HEK293 (cell line): ENCODE results near the gene CORT.

Experiments
- BCL11A ChIP-seq: fragments of 450-650 bp; formaldehyde crosslinking; IDR thresholded peaks from 2 replicates; pipeline ENCODE4 v1.5.1; 2016; ENCODE audit warnings: low read depth, missing biosample characterization, missing genetic modification characterization
- BCL11B ChIP-seq: fragments of 450-650 bp; formaldehyde crosslinking; IDR thresholded peaks from 2 replicates; pipeline ENCODE4 v1.5.1; 2016; ENCODE audit warnings: low read depth, missing biosample characterization, missing genetic modification characterization
- HOXA7 ChIP-seq: sonication (generic); formaldehyde crosslinking; IDR thresholded peaks from 2 replicates; pipeline ENCODE4 v1.8.1; 2022; ENCODE audit warnings: missing genetic modification reagents, borderline replicate concordance
- PRDM10 ChIP-seq: fragments of 450-650 bp; formaldehyde crosslinking; IDR thresholded peaks from 2 replicates; pipeline ENCODE4 v1.5.1; 2016; ENCODE audit warnings: missing biosample characterization, missing genetic modification characterization
- SP7 ChIP-seq: fragments of 450-650 bp; formaldehyde crosslinking; IDR thresholded peaks from 2 replicates; pipeline ENCODE4 v1.5.1; 2016; ENCODE audit warnings: missing biosample characterization, missing genetic modification characterization
- WT1 ChIP-seq: fragments of 450-650 bp; formaldehyde crosslinking; IDR thresholded peaks from 2 replicates; pipeline ENCODE4 v1.5.1; 2016; ENCODE audit warnings: missing biosample characterization, missing genetic modification characterization
- ZEB2 ChIP-seq: fragments of 450-650 bp; formaldehyde crosslinking; IDR thresholded peaks from 2 replicates; pipeline ENCODE4 v1.5.1; 2016; ENCODE audit warnings: missing biosample characterization, missing genetic modification characterization
- ZFP3 ChIP-seq: fragments of 450-650 bp; formaldehyde crosslinking; IDR thresholded peaks from 2 replicates; pipeline ENCODE4 v1.5.1; 2016; ENCODE audit warnings: low read depth, missing biosample characterization, missing genetic modification characterization
- ZNF133 ChIP-seq: fragments of 450-650 bp; formaldehyde crosslinking; IDR thresholded peaks from 2 replicates; pipeline ENCODE4 v1.5.1; 2016; ENCODE audit warnings: missing biosample characterization, missing genetic modification characterization
- ZNF202 ChIP-seq: fragments of 450-650 bp; formaldehyde crosslinking; IDR thresholded peaks from 2 replicates; pipeline ENCODE4 v1.5.1; 2016; ENCODE audit warnings: missing biosample characterization, missing genetic modification characterization, borderline replicate concordance
- ZNF280C ChIP-seq: fragments of 450-650 bp; formaldehyde crosslinking; IDR thresholded peaks from 2 replicates; pipeline ENCODE4 v1.5.1; 2016; ENCODE audit warnings: missing biosample characterization, missing genetic modification characterization
- ZNF311 ChIP-seq: fragments of 450-650 bp; formaldehyde crosslinking; IDR thresholded peaks from 2 replicates; pipeline ENCODE4 v1.5.1; 2017; ENCODE audit warnings: missing biosample characterization, missing genetic modification characterization, borderline replicate concordance
- ZNF518A ChIP-seq: fragments of 450-650 bp; formaldehyde crosslinking; conservative IDR thresholded peaks from 2 replicates; pipeline ENCODE4 v1.5.1; 2016; ENCODE audit warnings: low read depth, missing biosample characterization, missing genetic modification characterization
- ZNF529 ChIP-seq: fragments of 450-650 bp; formaldehyde crosslinking; IDR thresholded peaks from 2 replicates; pipeline ENCODE4 v1.5.1; 2017; ENCODE audit warnings: missing genetic modification characterization, missing biosample characterization; ENCODE audit not compliant: insufficient replicate concordance
- ZNF654 ChIP-seq: fragments of 450-650 bp; formaldehyde crosslinking; IDR thresholded peaks from 2 replicates; pipeline ENCODE4 v1.5.1; 2016; ENCODE audit warnings: low read depth, missing biosample characterization, missing genetic modification characterization
- ZNF660 ChIP-seq: fragments of 450-650 bp; IDR thresholded peaks from 2 replicates; pipeline ENCODE4 v1.5.1; 2018; ENCODE audit warnings: missing biosample characterization, mild to moderate bottlenecking, missing genetic modification characterization
- ZNF792 ChIP-seq: fragments of 450-650 bp; formaldehyde crosslinking; IDR thresholded peaks from 2 replicates; pipeline ENCODE4 v1.5.1; 2016; ENCODE audit warnings: missing biosample characterization, missing genetic modification characterization
- ZNF843 ChIP-seq: fragments of 450-650 bp; formaldehyde crosslinking; IDR thresholded peaks from 2 replicates; pipeline ENCODE4 v1.5.1; 2016; ENCODE audit warnings: missing biosample characterization, missing genetic modification characterization
- TF ChIP-seq, protein P1 (sequence below): fragments of 450-650 bp; formaldehyde crosslinking; IDR thresholded peaks from 2 replicates; pipeline ENCODE4 v1.5.1; 2016; ENCODE audit warnings: missing biosample characterization, missing genetic modification characterization
- TF ChIP-seq, protein P2 (sequence below): fragments of 450-650 bp; formaldehyde crosslinking; IDR thresholded peaks from 2 replicates; pipeline ENCODE4 v1.5.1; 2016; ENCODE audit warnings: missing biosample characterization, missing genetic modification characterization
- TF ChIP-seq, protein P3 (sequence below): fragments of 450-650 bp; formaldehyde crosslinking; conservative IDR thresholded peaks from 2 replicates; pipeline ENCODE4 v1.5.1; 2016; ENCODE audit warnings: low read depth, missing biosample characterization, missing genetic modification characterization

Gene CORT

DNA sequence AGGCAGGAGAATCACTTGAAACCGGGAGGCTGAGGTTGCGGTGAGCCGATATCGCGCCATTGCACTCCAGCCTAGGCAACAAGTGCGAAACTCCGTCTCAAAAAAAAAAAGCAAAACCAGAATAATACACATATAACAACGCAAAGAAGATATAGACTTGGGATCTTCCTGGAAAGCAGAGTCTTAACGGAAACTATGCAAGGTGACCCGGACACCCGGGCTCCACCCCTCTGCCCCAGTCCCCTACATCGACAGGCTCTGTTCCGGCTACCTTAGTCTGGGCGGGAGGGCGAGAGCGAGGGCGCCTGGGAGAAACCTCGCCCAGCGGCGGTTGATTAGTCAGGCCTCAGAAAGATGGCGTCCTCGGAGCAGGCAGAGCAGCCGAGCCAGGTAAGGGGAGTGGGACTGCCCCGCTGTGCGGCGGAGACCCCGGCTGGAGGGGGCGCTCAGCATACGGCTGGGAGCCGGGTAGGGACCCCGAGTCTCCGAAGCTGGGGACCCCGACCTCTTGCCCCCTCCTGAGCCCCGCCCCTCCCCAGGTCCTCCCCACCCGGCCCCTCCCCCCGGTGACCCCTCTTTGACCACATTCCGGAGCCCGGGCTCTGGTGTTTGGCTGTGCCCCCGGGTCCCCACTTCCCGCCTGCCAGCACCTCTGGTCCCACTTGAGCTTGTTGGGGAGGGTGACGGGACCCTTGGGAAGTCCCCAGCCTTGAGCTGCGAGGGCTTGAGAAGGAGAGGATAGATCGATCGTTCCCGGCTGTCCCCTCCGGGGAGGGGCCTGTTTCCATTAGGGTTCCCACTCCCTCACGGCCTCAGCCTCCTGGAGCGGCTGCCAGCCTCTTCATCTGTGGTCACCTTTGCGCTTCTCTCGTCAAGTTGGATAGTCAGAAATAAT, 25.0 kb downstream of the CORT start, which contains the start of gene PEX14 (continued):
- no peak for TF ChIP-seq ZNF133 (tag by site-specific recombination)
- TF ChIP-seq ZNF311 (tag by site-specific recombination), result no peak
- TF ChIP-seq, protein P1, sequence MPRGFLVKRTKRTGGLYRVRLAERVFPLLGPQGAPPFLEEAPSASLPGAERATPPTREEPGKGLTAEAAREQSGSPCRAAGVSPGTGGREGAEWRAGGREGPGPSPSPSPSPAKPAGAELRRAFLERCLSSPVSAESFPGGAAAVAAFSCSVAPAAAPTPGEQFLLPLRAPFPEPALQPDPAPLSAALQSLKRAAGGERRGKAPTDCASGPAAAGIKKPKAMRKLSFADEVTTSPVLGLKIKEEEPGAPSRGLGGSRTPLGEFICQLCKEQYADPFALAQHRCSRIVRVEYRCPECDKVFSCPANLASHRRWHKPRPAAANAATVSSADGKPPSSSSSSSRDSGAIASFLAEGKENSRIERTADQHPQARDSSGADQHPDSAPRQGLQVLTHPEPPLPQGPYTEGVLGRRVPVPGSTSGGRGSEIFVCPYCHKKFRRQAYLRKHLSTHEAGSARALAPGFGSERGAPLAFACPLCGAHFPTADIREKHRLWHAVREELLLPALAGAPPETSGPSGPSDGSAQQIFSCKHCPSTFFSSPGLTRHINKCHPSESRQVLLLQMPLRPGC, result 0 out of 2 replicates have a peak, but pooled peaks have one; percentile 19
- TF ChIP-seq ZEB2 (tag by site-specific recombination), result peak; percentile 40; the same call in 1 of the 2 replicates
- TF ChIP-seq ZNF280C (tag by site-specific recombination), result no peak
- TF ChIP-seq ZNF518A (tag by site-specific recombination), result peak; percentile 83
- TF ChIP-seq BCL11A (tag by site-specific recombination), result no peak
- peak; percentile 85 for TF ChIP-seq PRDM10
- TF ChIP-seq, protein P2, sequence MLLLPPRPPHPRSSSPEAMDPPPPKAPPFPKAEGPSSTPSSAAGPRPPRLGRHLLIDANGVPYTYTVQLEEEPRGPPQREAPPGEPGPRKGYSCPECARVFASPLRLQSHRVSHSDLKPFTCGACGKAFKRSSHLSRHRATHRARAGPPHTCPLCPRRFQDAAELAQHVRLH (tag by site-specific recombination), result no peak
- no peak for TF ChIP-seq HOXA7
- TF ChIP-seq ZNF529 (tag by site-specific recombination), result no peak
- no peak for TF ChIP-seq ZFP3 (tag by site-specific recombination)
- no peak for TF ChIP-seq ZNF654
- 0 out of 2 replicates have a peak, but pooled peaks have one; percentile 7 for TF ChIP-seq WT1 (tag by site-specific recombination)
- TF ChIP-seq, protein P3, sequence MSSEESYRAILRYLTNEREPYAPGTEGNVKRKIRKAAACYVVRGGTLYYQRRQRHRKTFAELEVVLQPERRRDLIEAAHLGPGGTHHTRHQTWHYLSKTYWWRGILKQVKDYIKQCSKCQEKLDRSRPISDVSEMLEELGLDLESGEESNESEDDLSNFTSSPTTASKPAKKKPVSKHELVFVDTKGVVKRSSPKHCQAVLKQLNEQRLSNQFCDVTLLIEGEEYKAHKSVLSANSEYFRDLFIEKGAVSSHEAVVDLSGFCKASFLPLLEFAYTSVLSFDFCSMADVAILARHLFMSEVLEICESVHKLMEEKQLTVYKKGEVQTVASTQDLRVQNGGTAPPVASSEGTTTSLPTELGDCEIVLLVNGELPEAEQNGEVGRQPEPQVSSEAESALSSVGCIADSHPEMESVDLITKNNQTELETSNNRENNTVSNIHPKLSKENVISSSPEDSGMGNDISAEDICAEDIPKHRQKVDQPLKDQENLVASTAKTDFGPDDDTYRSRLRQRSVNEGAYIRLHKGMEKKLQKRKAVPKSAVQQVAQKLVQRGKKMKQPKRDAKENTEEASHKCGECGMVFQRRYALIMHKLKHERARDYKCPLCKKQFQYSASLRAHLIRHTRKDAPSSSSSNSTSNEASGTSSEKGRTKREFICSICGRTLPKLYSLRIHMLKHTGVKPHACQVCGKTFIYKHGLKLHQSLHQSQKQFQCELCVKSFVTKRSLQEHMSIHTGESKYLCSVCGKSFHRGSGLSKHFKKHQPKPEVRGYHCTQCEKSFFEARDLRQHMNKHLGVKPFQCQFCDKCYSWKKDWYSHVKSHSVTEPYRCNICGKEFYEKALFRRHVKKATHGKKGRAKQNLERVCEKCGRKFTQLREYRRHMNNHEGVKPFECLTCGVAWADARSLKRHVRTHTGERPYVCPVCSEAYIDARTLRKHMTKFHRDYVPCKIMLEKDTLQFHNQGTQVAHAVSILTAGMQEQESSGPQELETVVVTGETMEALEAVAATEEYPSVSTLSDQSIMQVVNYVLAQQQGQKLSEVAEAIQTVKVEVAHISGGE, result no peak; the same call in 1 of the 2 replicates
- TF ChIP-seq ZNF843 (tag by site-specific recombination), result peak; percentile 43; the same call in 1 of the 2 replicates
- TF ChIP-seq BCL11B, result no peak
- no peak for TF ChIP-seq ZNF792 (tag by site-specific recombination)
- TF ChIP-seq ZNF660, result peak; percentile 52; the same call in 1 of the 2 replicates
- peak; percentile 76 for TF ChIP-seq SP7
- no peak for TF ChIP-seq ZNF202 (tag by site-specific recombination)
